ENCODE measurements around the gene BMX. TPM values are rescaled to one million over a fixed set of nuclear protein-coding genes. Genes with fewer than 3 reads are reported as not detected.

The BMX gene
- total and polyA plus RNA-seq, 2 experiments from 2014 or later = not detected

- H3K4me1 ChIP-seq (ENCODE audit: insufficient read depth) = no peaks in the 10 kb centered on the region
- 53 to 59% methylated on average over 2 of the region's 2 CpGs for WGBS, 2 experiments (ENCODE audit: low coverage in 1 of 2, low lambda C conversion rate in 2 of 2, missing lambda C conversion rate in 2 of 2)
- no peak for TF ChIP-seq EZH2 (IDR thresholded peaks at IDR 0.05; ENCODE audit: insufficient read depth, poor library complexity, severe bottlenecking)
- no peak for TF ChIP-seq EZH2phosphoT487 (IDR thresholded peaks at IDR 0.05; ENCODE audit: insufficient read depth, low read depth)
These were observed 46.7 kb downstream of the BMX start for GRCh38 chrX:15547356-15547755.

GRCh38 chrX:15549189-15550012 lies 48.8 kb downstream of the BMX start:
- Histone ChIP-seq H3K4me3 (no peak overlapping the region), H4K20me1 (ENCODE audit: insufficient read depth) (no peaks in the 10 kb centered on the region), H3K27ac (no peak overlapping the region), H3K4me2 (ENCODE audit: unreplicated experiment) (no peak overlapping the region), H2AFZ (no peak overlapping the region), H3K9ac (no peak overlapping the region), H3K9me2 (ENCODE audit: insufficient read depth) (no peaks in the 10 kb centered on the region), H3K79me2 (ENCODE audit: insufficient read depth) (no peaks in the 10 kb centered on the region), H3F3A (ENCODE audit: insufficient read depth) (no peaks in the 10 kb centered on the region), H3K9me3 (ENCODE audit: low read depth) (no peaks in the 10 kb centered on the region), H3K27me3 (replicated peaks; ENCODE audit: insufficient read depth) (no peaks in the 10 kb centered on the region), H3K36me3 (ENCODE audit: low read depth) (no peaks in the 10 kb centered on the region), H3K4me1 (ENCODE audit: insufficient read depth) (no peaks in the 10 kb centered on the region)
- TF ChIP-seq EZH2phosphoT487 (IDR thresholded peaks at IDR 0.05; ENCODE audit: insufficient read depth, low read depth) (no peak), EZH2 (IDR thresholded peaks at IDR 0.05; ENCODE audit: insufficient read depth, poor library complexity, severe bottlenecking) (no peak)
- in situ Hi-C loops (cut with MboI) = no loop called here
- no peak for DNase-seq
- 54 to 61% methylated on average over 5 to 8 of the region's 8 CpGs for WGBS, 2 experiments (ENCODE audit: low coverage in 1 of 2, low lambda C conversion rate in 2 of 2, missing lambda C conversion rate in 2 of 2)

More at GRCh38 chrX:15547356-15547755, 46.7 kb downstream of the BMX start:
- in situ Hi-C loops (cut with MboI) = no loop called here
- no peak overlapping the region for H3K9ac ChIP-seq
- no peaks in the 10 kb centered on the region for H4K20me1 ChIP-seq (ENCODE audit: insufficient read depth)
- no peak for DNase-seq
- no peaks in the 10 kb centered on the region for H3K9me3 ChIP-seq (ENCODE audit: low read depth)
- H3K9me2 ChIP-seq (ENCODE audit: insufficient read depth) = no peaks in the 10 kb centered on the region
- no peak overlapping the region for H3K4me2 ChIP-seq (ENCODE audit: unreplicated experiment)
- H3K36me3 ChIP-seq (ENCODE audit: low read depth) = no peaks in the 10 kb centered on the region
- no peak overlapping the region for H2AFZ ChIP-seq
- no peak overlapping the region for H3K4me3 ChIP-seq
- no peak overlapping the region for H3K27ac ChIP-seq
- H3K79me2 ChIP-seq (ENCODE audit: insufficient read depth) = no peaks in the 10 kb centered on the region
- H3K27me3 ChIP-seq (replicated peaks; ENCODE audit: insufficient read depth) = no peaks in the 10 kb centered on the region
- H3F3A ChIP-seq (ENCODE audit: insufficient read depth) = no peaks in the 10 kb centered on the region

- TF ChIP-seq EZH2 (IDR thresholded peaks at IDR 0.05; ENCODE audit: insufficient read depth, poor library complexity, severe bottlenecking) = no peak
- no peak for TF ChIP-seq EZH2phosphoT487 (IDR thresholded peaks at IDR 0.05; ENCODE audit: insufficient read depth, low read depth)
- WGBS, 2 experiments (ENCODE audit: low coverage in 1 of 2, low lambda C conversion rate in 2 of 2, missing lambda C conversion rate in 2 of 2) = 48 to 74% methylated on average over 3 of the region's 3 CpGs
- Histone ChIP-seq H3K79me2 (ENCODE audit: insufficient read depth) (no peaks in the 10 kb centered on the region), H3K27me3 (replicated peaks; ENCODE audit: insufficient read depth) (no peaks in the 10 kb centered on the region), H3K9ac (no peak overlapping the region), H3K4me3 (no peak overlapping the region), H3K9me2 (ENCODE audit: insufficient read depth) (no peaks in the 10 kb centered on the region), H2AFZ (no peak overlapping the region), H3F3A (ENCODE audit: insufficient read depth) (no peaks in the 10 kb centered on the region), H3K36me3 (ENCODE audit: low read depth) (no peaks in the 10 kb centered on the region), H3K9me3 (ENCODE audit: low read depth) (no peaks in the 10 kb centered on the region), H3K27ac (no peak overlapping the region), H3K4me2 (ENCODE audit: unreplicated experiment) (no peak overlapping the region), H4K20me1 (ENCODE audit: insufficient read depth) (no peaks in the 10 kb centered on the region), H3K4me1 (ENCODE audit: insufficient read depth) (no peaks in the 10 kb centered on the region)
- in situ Hi-C loops (cut with MboI) = no loop called here
- no peak for DNase-seq
These were observed 58.6 kb downstream of the BMX start for GRCh38 chrX:15559227-15559626.

- Histone ChIP-seq H3K27ac (no peak overlapping the region), H3K27me3 (replicated peaks; ENCODE audit: insufficient read depth) (no peaks in the 10 kb centered on the region), H3K9me2 (ENCODE audit: insufficient read depth) (no peaks in the 10 kb centered on the region), H3K9ac (no peak overlapping the region), H2AFZ (no peak overlapping the region), H4K20me1 (ENCODE audit: insufficient read depth) (no peaks in the 10 kb centered on the region), H3F3A (ENCODE audit: insufficient read depth) (no peaks in the 10 kb centered on the region), H3K79me2 (ENCODE audit: insufficient read depth) (no peaks in the 10 kb centered on the region), H3K4me3 (no peak overlapping the region), H3K9me3 (ENCODE audit: low read depth) (no peaks in the 10 kb centered on the region), H3K36me3 (ENCODE audit: low read depth) (no peaks in the 10 kb centered on the region), H3K4me1 (ENCODE audit: insufficient read depth) (no peaks in the 10 kb centered on the region), H3K4me2 (ENCODE audit: unreplicated experiment) (no peak overlapping the region)
- in situ Hi-C loops (cut with MboI) = no loop called here
- TF ChIP-seq EZH2 (IDR thresholded peaks at IDR 0.05; ENCODE audit: insufficient read depth, poor library complexity, severe bottlenecking) = no peak
- TF ChIP-seq EZH2phosphoT487 (IDR thresholded peaks at IDR 0.05; ENCODE audit: insufficient read depth, low read depth) = no peak
- DNase-seq = no peak
- 33 to 37% methylated on average over 3 of the region's 3 CpGs for WGBS, 2 experiments (ENCODE audit: low coverage in 1 of 2, low lambda C conversion rate in 2 of 2, missing lambda C conversion rate in 2 of 2)
These were observed 60.3 kb downstream of the BMX start for GRCh38 chrX:15560924-15561323.

All from GM23248 (cell line).